Kidney epithelial cell (primary cell): ENCODE measurements around the gene NFAT5. TPM values are rescaled to one million over a fixed set of nuclear protein-coding genes. Genes with fewer than 3 reads are reported as not detected.

Source experiments
- DNase-seq: peaks from one replicate; pipeline ENCODE4 v3.0.0-alpha.2; 2010; ENCODE audit warnings: low read depth
- H3K27me3 ChIP-seq: 2 replicates; pipeline ENCODE4 v1.6.0; 2011; ENCODE audit warnings: low read length; ENCODE audit not compliant: control insufficient read depth, insufficient read depth
- H3K36me3 ChIP-seq: 2 replicates; pipeline ENCODE4 v1.5.1; 2011; ENCODE audit warnings: low read length; ENCODE audit not compliant: control insufficient read depth, insufficient read depth
- H3K4me3 ChIP-seq: 2 replicates; pipeline ENCODE4 v1.5.1; 2011; ENCODE audit warnings: low read depth, mild to moderate bottlenecking, control low read depth, low read length
- total RNA-seq: library from RNA; depleted of rRNA; stranded (reverse); fragments of >200 nt; gene quantifications from 2 replicates; pipeline ENCODE4 v1.2.3, GENCODE V29; 2015
- TF ChIP-seq, protein P1 (sequence below): IDR thresholded peaks from 2 replicates; pipeline ENCODE4 v1.5.1; 2011; ENCODE audit warnings: mild to moderate bottlenecking, moderate library complexity, low read length, control low read depth, inconsistent platforms; ENCODE audit not compliant: insufficient read depth, poor library complexity, severe bottlenecking

Gene NFAT5
- total RNA-seq, 1 donor from 2014 or later = 29.1 TPM

- H3K4me3 ChIP-seq = no peak overlapping the region
- no peaks in the 10 kb centered on the region for H3K27me3 ChIP-seq
- TF ChIP-seq, protein P1, sequence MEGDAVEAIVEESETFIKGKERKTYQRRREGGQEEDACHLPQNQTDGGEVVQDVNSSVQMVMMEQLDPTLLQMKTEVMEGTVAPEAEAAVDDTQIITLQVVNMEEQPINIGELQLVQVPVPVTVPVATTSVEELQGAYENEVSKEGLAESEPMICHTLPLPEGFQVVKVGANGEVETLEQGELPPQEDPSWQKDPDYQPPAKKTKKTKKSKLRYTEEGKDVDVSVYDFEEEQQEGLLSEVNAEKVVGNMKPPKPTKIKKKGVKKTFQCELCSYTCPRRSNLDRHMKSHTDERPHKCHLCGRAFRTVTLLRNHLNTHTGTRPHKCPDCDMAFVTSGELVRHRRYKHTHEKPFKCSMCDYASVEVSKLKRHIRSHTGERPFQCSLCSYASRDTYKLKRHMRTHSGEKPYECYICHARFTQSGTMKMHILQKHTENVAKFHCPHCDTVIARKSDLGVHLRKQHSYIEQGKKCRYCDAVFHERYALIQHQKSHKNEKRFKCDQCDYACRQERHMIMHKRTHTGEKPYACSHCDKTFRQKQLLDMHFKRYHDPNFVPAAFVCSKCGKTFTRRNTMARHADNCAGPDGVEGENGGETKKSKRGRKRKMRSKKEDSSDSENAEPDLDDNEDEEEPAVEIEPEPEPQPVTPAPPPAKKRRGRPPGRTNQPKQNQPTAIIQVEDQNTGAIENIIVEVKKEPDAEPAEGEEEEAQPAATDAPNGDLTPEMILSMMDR = no peak
- no peak for DNase-seq
- H3K36me3 ChIP-seq = no peaks in the 10 kb centered on the region
These were observed 34.0 kb downstream of the NFAT5 start for GRCh38 chr16:69599731-69600130.

DNA sequence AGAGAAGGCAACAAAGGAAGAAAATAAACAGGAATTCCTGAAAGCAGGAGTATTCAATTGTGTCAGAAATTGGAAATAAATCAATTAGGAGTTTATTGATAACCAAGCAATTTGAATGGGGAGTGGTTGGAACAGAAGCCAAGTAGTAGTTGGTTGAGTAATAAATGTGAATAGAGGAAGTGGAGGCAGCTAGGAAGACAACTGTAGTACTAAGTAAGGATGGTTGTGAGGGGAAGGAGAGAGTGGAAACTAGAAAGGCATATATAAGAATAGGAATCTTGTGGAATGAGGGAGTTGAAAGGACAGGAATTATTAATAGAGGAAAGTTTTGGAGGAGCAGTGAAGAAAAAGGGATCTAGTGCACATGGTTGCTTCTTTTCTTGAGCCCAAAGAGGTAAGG lies 34.4 kb downstream of the NFAT5 start:
- TF ChIP-seq, protein P1 = no peak
- no peak for DNase-seq
- no peak overlapping the region for H3K4me3 ChIP-seq

DNA sequence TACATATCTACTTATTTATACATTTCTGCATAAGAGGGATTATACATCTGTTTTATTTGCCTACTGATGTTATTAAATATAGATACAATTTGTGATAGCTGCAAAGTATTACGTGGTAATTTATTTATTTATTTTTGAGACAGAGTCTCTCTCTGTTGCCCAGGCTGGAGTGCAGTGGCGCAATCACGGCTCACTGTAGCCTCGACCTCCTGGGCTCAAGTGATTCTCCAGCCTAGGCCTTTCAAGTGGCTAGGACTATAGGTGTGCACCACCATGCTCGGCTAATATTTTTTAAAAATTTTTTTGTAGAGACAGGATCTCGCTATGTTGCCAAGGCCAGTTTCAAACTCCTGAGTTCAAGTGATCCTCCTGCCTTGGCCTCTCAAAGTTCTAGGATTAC lies 35.5 kb downstream of the NFAT5 start:
- no peak for DNase-seq
- TF ChIP-seq, protein P1 = no peak
- H3K27me3 ChIP-seq = no peaks in the 10 kb centered on the region
- H3K36me3 ChIP-seq = peaks cover 2% of the 10 kb centered on the region
- no peak overlapping the region for H3K4me3 ChIP-seq

More for the DNA sequence above, 34.4 kb downstream of the NFAT5 start:
- H3K27me3 ChIP-seq = no peaks in the 10 kb centered on the region
- H3K36me3 ChIP-seq = no peaks in the 10 kb centered on the region

DNA sequence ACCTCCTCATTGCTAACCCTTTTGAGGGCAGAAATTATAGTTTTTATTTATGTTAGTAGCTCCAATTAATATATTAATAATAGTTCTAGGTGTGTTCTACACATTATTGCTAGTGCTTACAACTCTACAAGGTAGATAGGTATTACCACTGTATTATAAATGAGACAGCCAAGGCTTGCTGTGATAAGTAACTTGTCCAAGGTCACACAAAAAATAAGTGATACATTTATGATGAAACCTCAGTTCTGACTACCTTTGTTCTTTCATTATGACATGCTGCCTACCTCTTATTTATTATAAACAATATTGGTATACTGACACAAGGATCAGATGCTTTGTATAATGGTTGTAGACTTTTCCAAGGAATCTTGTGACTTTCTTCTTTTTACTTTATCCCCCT lies 41.2 kb downstream of the NFAT5 start:
- no peak overlapping the region for H3K4me3 ChIP-seq
- H3K36me3 ChIP-seq = peaks cover 2% of the 10 kb centered on the region
- TF ChIP-seq, protein P1 = no peak
- DNase-seq = no peak
- H3K27me3 ChIP-seq = no peaks in the 10 kb centered on the region

DNA sequence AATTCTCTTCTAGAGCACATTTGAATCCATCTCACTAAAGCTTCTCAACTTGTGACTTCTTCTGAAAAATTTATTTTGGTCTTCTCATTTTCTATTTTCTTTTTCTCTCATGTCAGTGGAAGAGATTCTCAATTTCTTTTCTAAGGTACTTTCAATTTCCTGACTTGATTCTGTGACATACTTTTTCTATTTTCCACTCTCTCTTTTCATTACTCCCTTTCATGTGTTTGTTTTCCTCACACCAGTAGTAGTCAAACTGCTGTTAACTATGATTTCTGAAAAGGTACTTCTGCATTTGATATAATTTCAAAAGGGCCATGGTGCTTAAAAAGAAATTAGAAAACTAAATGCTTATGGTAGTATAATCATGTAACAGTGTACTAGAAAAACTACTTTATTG lies 41.9 kb downstream of the NFAT5 start:
- Histone ChIP-seq H3K27me3 (no peaks in the 10 kb centered on the region), H3K4me3 (no peak overlapping the region), H3K36me3 (peaks cover 2% of the 10 kb centered on the region)
- TF ChIP-seq, protein P1 = no peak
- DNase-seq = no peak

DNA sequence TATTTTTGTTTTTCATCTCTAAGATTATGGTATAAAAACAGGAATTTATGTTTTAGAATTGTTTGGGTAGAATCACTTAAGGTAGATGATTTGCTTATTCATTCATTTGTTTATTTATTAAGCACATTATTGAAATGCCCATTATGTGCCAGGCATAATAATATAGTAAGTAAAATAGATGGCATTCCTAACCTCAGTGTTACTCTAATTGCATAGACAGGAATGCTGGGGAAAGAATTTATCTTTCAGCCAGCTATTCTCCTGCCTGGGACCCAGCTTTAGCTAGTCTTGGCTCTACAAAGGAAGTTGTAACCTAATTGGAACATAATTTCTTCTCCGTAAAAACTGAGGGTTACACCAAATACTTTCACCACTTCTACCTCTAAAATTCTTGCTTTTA lies 44.6 kb downstream of the NFAT5 start:
- Histone ChIP-seq H3K4me3 (no peak overlapping the region), H3K27me3 (no peaks in the 10 kb centered on the region), H3K36me3 (peaks cover 2% of the 10 kb centered on the region)
- TF ChIP-seq, protein P1 = no peak
- no peak for DNase-seq
